Ascending aorta (tissue), 2 donors: ENCODE measurements around the gene CCDC178. TPM values are rescaled to one million over a fixed set of nuclear protein-coding genes. Genes with fewer than 3 reads are reported as not detected.

ENCODE experiments used
- DNase-seq, 2 donors: peaks; one replicate each; pipeline ENCODE4 v3.0.0-alpha.2; 2019; ENCODE audit warnings: low spot score in 2 of 2
- H3K27ac ChIP-seq, 2 donors: fragments of 200-600 bp; sonication (generic); one replicate each; pipeline ENCODE4 v1.5.1; 2016 to 2017; ENCODE audit warnings: mild to moderate bottlenecking in 1 of 2
- H3K27me3 ChIP-seq: fragments of 200-600 bp; sonication (generic); one replicate; pipeline ENCODE4 v1.5.1; 2017
- H3K36me3 ChIP-seq, 2 donors: fragments of 200-600 bp; sonication (generic); one replicate each; pipeline ENCODE4 v1.5.1; 2016
- H3K4me1 ChIP-seq, 2 donors: fragments of 200-600 bp; sonication (generic); one replicate each; pipeline ENCODE4 v1.5.1; 2016 to 2017; ENCODE audit warnings: mild to moderate bottlenecking in 1 of 2
- H3K4me3 ChIP-seq, 2 donors: fragments of 200-600 bp; sonication (generic); one replicate each; pipeline ENCODE4 v1.5.1; 2016 to 2017; ENCODE audit warnings: mild to moderate bottlenecking in 1 of 2
- H3K9me3 ChIP-seq, 2 donors: fragments of 200-600 bp; sonication (generic); one replicate each; pipeline ENCODE4 v1.5.1; 2016
- CTCF ChIP-seq, 3 experiments: fragments of 200-600 bp in 2 of 3; fragments of 450-650 bp in 1 of 3; sonication (generic) in 2 of 3; IDR thresholded peaks; one replicate each; pipeline ENCODE4 v1.5.1; 2016 to 2019; ENCODE audit warnings: antibody characterized with exemption in 3 of 3, mild to moderate bottlenecking in 1 of 3, moderate library complexity in 1 of 3
- intact Hi-C: fragments of 100-400 bp; cut with DNase I; formaldehyde crosslinking; loops from one replicate; pipeline ENCODE4 v1.15.1; 2023
- total RNA-seq: library from RNA; depleted of rRNA; stranded (reverse); fragments of >200 nt; gene quantifications from one replicate; pipeline ENCODE4 v1.1.0, GENCODE V29; 2016

CCDC178 gene
- total RNA-seq, 1 donor from 2014 or later: not detected

- Histone ChIP-seq H3K4me3 (no peak overlapping the region), H3K4me1 (no peaks in the 10 kb centered on the region), H3K27ac (no peak overlapping the region), H3K27me3 (no peaks in the 10 kb centered on the region), H3K36me3 (no peaks in the 10 kb centered on the region), H3K9me3 (no peaks in the 10 kb centered on the region)
- no peak for DNase-seq
- intact Hi-C loops: no loop called here
- no peak for TF ChIP-seq CTCF (IDR thresholded peaks at IDR 0.05)
These were observed 229.8 kb downstream of the CCDC178 start for GRCh38 chr18:33210575-33211189.

GRCh38 chr18:33205777-33206176, 234.7 kb downstream of the CCDC178 start:
- no peak overlapping the region for H3K27ac ChIP-seq
- intact Hi-C loops: no loop called here
- no peak overlapping the region for H3K4me3 ChIP-seq
- no peaks in the 10 kb centered on the region for H3K36me3 ChIP-seq
- no peak for DNase-seq
- no peak for TF ChIP-seq CTCF (IDR thresholded peaks at IDR 0.05)
- H3K27me3 ChIP-seq: no peaks in the 10 kb centered on the region
- no peaks in the 10 kb centered on the region for H3K4me1 ChIP-seq
- no peaks in the 10 kb centered on the region for H3K9me3 ChIP-seq

GRCh38 chr18:33201509-33201926, 239.0 kb downstream of the CCDC178 start:
- Histone ChIP-seq H3K9me3 (no peaks in the 10 kb centered on the region), H3K4me1 (no peaks in the 10 kb centered on the region)
- no peak for TF ChIP-seq CTCF (IDR thresholded peaks at IDR 0.05)

GRCh38 chr18:33195795-33196194, 244.7 kb downstream of the CCDC178 start:
- Histone ChIP-seq H3K9me3 (no peaks in the 10 kb centered on the region), H3K27ac (no peak overlapping the region), H3K36me3 (no peaks in the 10 kb centered on the region), H3K4me1 (no peaks in the 10 kb centered on the region), H3K4me3 (no peak overlapping the region), H3K27me3 (no peaks in the 10 kb centered on the region)
- DNase-seq: no peak
- intact Hi-C loops: no loop called here
- no peak for TF ChIP-seq CTCF (IDR thresholded peaks at IDR 0.05)

More at GRCh38 chr18:33201509-33201926, 239.0 kb downstream of the CCDC178 start:
- Histone ChIP-seq H3K27ac (no peak overlapping the region), H3K27me3 (no peaks in the 10 kb centered on the region), H3K4me3 (no peak overlapping the region), H3K36me3 (no peaks in the 10 kb centered on the region)
- intact Hi-C loops: no loop called here
- DNase-seq: no peak

- no peak for DNase-seq
- TF ChIP-seq CTCF (IDR thresholded peaks at IDR 0.05): no peak
- Histone ChIP-seq H3K27ac (no peak overlapping the region), H3K27me3 (no peaks in the 10 kb centered on the region), H3K4me3 (no peak overlapping the region), H3K36me3 (no peaks in the 10 kb centered on the region), H3K4me1 (no peaks in the 10 kb centered on the region), H3K9me3 (no peaks in the 10 kb centered on the region)
- intact Hi-C loops: no loop called here
These were observed 245.7 kb downstream of the CCDC178 start for GRCh38 chr18:33194793-33195192.

- H3K9me3 ChIP-seq: no peaks in the 10 kb centered on the region
- no peaks in the 10 kb centered on the region for H3K27me3 ChIP-seq
- no peaks in the 10 kb centered on the region for H3K4me1 ChIP-seq
- no peak for TF ChIP-seq CTCF (IDR thresholded peaks at IDR 0.05)
- H3K36me3 ChIP-seq: no peaks in the 10 kb centered on the region
- no peak overlapping the region for H3K27ac ChIP-seq
- no peak overlapping the region for H3K4me3 ChIP-seq
- no peak for DNase-seq
- intact Hi-C loops: no loop called here
These were observed 255.6 kb downstream of the CCDC178 start for GRCh38 chr18:33184958-33185357.
